GM20000 (cell line): ENCODE measurements around the gene PTH1R.

Experiments used
- DNase-seq: peaks from one replicate; pipeline ENCODE4 v3.0.0; 2012; ENCODE audit warnings: low spot score
- CTCF ChIP-seq: IDR thresholded peaks from 2 replicates; pipeline ENCODE4 v1.5.1; 2012; ENCODE audit warnings: mild to moderate bottlenecking, control low read depth; ENCODE audit errors: extremely low read depth, missing control alignments

The PTH1R gene

DNA sequence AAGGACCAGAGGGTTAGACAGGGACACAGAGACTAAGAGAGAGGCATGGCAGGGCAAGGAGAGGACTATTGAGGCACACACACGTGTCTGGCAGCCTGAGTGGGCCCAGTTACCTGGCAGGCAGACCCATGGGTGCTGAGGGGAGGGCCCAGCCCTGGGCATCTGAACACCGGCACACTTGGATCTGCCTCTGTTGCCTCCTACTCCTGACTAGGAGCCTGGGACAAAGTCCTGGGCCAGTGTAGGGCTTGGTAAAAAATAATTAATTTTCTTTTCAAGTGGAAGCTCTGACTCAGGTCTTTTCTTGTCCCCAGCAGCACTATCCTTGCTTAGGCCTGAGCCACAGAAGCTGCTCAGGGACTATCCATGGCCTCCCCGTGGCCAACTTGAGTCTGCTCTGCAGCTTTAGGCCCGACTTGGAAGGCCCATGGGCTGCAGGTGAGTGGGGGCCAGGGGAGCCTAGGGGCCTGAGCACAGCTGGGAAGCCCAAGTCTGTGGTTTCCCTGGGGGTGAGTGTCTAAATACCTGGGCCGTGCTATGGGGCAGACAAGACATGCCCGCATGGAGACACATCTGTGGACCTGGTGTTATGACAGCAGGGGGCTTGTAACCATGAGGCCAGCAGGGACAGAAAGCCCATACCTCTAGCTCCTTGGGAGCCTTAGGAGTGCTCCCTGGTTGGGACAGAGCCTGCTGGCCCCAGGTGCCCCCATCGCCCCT, at the start of gene PTH1R:
Gene PTH1R, plus strand, starts transcription at position 316 of the 720 bp plus-strand sequence. CDS start 5,839 bp downstream, outside the sequence.
- DNase-seq, result no peak
- TF ChIP-seq CTCF, result no peak

GRCh38 chr3:46829699-46830208, 47.8 kb upstream of the PTH1R start:
- peak; percentile 83 for DNase-seq
- TF ChIP-seq CTCF, result no peak

GRCh38 chr3:46830801-46831200, 46.7 kb upstream of the PTH1R start:
- no peak for DNase-seq
- TF ChIP-seq CTCF, result no peak

GRCh38 chr3:46831316-46831715, 46.2 kb upstream of the PTH1R start:
- DNase-seq, result no peak

DNA sequence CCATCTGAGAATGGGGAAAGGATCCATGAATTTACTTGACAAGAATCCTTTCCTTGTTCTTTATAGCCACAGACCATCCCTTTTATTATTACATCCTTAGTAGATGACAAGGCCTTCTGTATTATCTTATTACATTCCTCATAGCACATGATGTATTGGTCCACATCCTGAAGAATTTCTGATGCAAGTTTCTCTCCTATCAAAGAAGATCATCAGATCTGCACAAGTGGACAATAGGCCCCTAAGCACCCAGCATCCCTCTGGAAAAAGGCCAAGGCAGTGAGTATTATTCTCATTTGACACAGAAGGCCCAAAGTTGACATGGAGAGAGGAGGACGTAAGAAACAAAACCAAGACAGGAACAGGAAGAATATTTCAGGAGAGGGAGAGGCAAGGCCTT, 45.7 kb upstream of the PTH1R start:
- no peak for DNase-seq
- TF ChIP-seq CTCF, result no peak

More at GRCh38 chr3:46831316-46831715, 46.2 kb upstream of the PTH1R start:
- no peak for TF ChIP-seq CTCF

GRCh38 chr3:46833346-46834300, 43.9 kb upstream of the PTH1R start:
- no peak for TF ChIP-seq CTCF
- DNase-seq, result no peak

DNA sequence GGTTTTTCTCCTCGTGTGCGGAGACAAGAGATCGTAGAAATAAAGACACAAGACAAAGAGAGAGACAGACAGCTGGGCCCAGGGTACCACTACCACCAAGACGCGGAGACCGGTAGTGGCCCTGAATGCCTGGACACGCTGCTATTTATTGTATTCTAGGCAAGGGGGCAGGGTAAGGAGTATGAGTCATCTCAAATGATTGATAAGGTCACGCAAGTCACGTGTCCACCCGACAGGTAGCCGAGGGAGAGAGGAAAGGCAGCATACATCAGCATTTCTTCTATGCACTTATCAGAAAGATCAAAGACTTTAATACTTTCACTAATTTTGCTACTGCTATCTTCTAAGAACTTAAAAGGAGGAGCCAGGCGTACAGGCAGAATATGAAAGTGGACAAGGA, 42.5 kb upstream of the PTH1R start:
- DNase-seq, result no peak
- no peak for TF ChIP-seq CTCF
